Astrocyte of the spinal cord (primary cell): ENCODE results near the gene RPS6KB1.
A peak's percentile ranks its signal among the peaks of the same experiment; 100 is the strongest.
"Not testable (repeated sequence)": the region's sequence is repeated elsewhere in the genome, so short reads cannot be mapped to it uniquely, and the experiment has no call there.

Experiments used
- DNase-seq: peaks from one replicate; pipeline ENCODE4 v3.0.0; 2011; ENCODE audit warnings: low read depth, low spot score
- H3K4me3 ChIP-seq: 2 replicates; pipeline ENCODE4 v1.5.1; 2011; ENCODE audit warnings: low read depth, mild to moderate bottlenecking, low read length, moderate library complexity
- CTCF ChIP-seq: IDR thresholded peaks from 2 replicates; pipeline ENCODE4 v1.5.1; 2012; ENCODE audit warnings: low read depth, mild to moderate bottlenecking, low read length, inconsistent platforms
- in situ Hi-C: cut with HindIII; loops from 2 replicates; pipeline ENCODE4 v1.10.0; 2017; ENCODE audit warnings: low sequenced_read_pairs

Gene RPS6KB1

DNA sequence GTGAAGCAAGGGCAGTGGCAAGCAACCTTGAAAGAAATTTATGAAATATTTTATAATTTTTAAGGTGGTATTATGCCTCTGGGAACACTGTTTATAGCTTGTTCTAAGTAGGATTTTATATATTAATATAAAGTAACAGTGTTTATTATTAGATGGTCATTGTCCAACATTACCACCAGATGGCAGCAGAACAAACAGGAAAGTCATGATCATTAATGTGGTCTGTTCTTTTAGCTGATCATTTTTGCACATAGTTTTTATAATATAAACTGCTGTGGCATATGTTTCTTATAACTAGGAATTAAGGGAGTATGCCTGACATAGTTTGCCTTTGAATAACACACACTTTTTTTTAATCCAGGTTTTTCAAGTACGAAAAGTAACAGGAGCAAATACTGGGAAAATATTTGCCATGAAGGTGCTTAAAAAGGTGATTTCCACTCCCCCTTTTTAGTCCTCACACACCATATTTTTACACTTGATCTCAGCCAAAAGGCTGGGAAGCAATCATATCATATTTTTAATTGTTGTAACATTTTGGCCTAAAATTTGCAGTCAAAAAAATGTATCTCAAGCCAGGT, 21.4 kb downstream of the RPS6KB1 start:
- TF ChIP-seq CTCF = peak; percentile 46
- in situ Hi-C loops = no loop called here
- H3K4me3 ChIP-seq = no peak overlapping the region
- DNase-seq = peak; percentile 37

DNA sequence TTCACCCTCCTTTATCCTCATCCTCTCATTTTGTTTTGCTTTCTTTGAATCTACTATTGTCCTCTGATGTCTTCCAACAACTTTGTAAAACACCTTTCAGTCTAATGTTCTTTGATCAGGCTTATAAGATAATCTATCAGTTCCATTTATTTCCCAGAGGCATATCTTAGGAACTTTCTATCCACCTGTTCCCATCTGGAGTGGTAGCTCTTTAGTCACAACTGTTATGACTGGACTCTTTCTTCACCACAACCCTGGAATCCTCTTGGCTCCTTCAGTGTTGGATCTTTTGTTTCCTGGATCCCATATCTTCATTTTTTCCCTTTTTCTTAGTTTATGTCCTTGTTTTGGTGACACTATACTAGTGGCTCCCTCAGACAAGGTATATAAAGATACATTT, 23.5 kb downstream of the RPS6KB1 start:
- TF ChIP-seq CTCF = no peak
- in situ Hi-C loops = no loop called here

DNA sequence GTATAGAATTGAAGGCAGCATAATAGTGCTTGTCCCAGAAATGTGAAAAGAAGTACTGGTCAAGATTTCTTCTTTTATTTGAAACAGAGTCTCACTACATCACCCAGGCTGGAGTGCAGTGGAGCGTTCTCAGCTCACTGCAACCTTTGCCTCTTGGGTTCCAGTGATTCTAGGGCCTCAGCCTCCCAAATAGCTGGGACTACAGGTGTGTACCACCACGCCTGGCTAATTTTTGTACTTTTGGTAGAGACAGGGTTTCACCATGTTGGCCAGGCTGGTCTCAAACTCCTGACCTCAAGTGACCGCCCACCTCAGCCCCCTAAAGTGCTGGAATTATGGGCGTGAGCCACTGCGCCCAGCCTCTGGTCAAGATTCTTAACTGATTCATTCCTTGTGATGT, 27.7 kb downstream of the RPS6KB1 start:
- H3K4me3 ChIP-seq, in situ Hi-C loops, DNase-seq: not testable (repeated sequence)

More for the DNA sequence above, 23.5 kb downstream of the RPS6KB1 start:
- no peak overlapping the region for H3K4me3 ChIP-seq
- no peak for DNase-seq

DNA sequence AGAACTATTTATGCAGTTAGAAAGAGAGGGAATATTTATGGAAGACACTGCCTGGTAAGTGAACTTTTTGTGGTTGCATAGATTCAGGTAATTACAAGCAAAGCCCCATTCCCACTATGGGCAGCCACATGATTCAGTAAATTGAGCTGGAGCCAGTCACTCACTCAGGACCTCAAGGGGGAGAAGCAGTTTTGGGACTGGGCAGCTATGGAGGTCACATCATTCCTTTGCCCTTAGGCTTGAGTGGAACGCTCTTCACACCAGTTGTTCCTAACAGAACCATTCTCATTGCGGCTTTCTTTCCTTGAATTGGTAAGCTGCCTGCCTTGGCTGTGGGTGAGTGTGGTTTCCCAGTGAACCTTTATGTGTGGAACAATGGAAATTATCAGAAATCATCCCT, 37.2 kb downstream of the RPS6KB1 start:
- DNase-seq, in situ Hi-C loops, H3K4me3 ChIP-seq: not testable (repeated sequence)

DNA sequence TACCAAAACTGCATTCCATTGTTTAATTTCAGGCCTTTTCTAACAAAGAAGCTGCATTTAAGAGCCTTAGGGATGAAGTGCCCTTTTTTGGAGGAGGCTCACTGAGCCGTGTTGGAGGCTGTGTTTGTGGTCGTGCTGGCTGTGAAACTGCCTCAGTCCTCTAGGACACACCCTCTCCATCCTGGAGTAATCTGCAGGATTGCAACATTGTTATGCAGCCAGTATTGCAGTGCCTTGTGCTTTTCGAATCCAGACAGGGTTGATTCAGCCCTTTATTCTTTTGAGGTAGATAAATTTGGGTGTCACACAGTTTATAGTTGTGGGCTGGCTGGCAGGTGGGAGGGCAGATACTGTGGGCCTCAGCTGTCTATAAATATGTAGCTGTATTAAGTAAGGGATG, 37.8 kb downstream of the RPS6KB1 start:
- H3K4me3 ChIP-seq, in situ Hi-C loops, DNase-seq: not testable (repeated sequence)

GRCh38 chr17:59933317-59933716, 40.4 kb downstream of the RPS6KB1 start:
- DNase-seq, in situ Hi-C loops, H3K4me3 ChIP-seq: not testable (repeated sequence)

- in situ Hi-C loops, H3K4me3 ChIP-seq, DNase-seq: not testable (repeated sequence)
Observed at GRCh38 chr17:59940697-59941096, 47.8 kb downstream of the RPS6KB1 start.

DNA sequence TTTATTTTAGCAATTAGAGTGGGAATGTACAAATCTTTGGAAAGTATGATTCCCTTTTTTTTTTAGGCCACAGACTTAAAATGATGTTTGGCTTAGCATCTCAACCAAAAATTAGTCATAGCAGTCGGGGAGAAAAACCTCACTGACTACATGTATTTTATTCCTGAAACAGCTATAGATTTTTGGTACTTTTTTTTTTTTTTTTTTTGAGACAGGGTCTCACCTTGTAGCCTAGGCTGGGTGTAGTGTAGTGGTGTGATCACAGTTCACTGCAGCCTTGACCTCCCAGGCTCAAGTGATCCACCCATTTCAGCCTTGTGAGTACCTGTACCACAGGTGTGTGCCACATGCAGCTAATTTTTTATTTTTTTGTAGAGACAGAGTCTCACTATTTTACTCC, 48.2 kb downstream of the RPS6KB1 start:
- DNase-seq = no peak
- no peak overlapping the region for H3K4me3 ChIP-seq
- in situ Hi-C loops = no loop called here
- no peak for TF ChIP-seq CTCF

GRCh38 chr17:59946433-59946832, 53.5 kb downstream of the RPS6KB1 start:
- H3K4me3 ChIP-seq, in situ Hi-C loops, DNase-seq: not testable (repeated sequence)

DNA sequence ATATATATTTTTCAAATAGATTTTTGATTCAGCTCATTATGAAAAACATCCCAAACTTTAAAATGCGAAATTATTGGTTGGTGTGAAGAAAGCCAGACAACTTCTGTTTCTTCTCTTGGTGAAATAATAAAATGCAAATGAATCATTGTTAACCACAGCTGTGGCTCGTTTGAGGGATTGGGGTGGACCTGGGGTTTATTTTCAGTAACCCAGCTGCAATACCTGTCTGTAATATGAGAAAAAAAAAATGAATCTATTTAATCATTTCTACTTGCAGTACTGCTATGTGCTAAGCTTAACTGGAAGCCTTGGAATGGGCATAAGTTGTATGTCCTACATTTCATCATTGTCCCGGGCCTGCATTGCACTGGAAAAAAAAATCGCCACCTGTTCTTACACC, 54.4 kb downstream of the RPS6KB1 start:
- DNase-seq, in situ Hi-C loops, H3K4me3 ChIP-seq: not testable (repeated sequence)

DNA sequence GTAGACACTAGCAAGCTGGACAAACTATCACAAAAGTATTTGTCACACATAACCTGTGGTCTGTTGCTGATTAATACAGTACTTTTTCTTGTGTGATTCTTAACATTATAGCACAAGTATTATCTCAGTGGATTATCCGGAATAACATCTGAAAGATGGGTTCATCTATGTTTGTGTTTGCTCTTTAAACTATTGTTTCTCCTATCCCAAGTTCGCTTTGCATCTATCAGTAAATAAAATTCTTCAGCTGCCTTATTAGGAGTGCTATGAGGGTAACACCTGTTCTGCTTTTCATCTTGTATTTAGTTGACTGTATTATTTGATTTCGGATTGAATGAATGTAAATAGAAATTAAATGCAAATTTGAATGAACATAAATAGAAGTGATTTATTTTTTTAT, 57.1 kb downstream of the RPS6KB1 start:
- in situ Hi-C loops = no loop called here
- no peak overlapping the region for H3K4me3 ChIP-seq
- no peak for DNase-seq
- TF ChIP-seq CTCF = no peak
